CD4-positive, alpha-beta T cell (primary cell): ENCODE data around the gene DDIT4. TPM values are rescaled to one million over a fixed set of nuclear protein-coding genes. Genes with fewer than 3 reads are reported as not detected.

Source experiments
- ATAC-seq: fragments of 200-7000 bp; cut with Tn5 transposase; one replicate; pipeline ENCODE4 v1.10.0; 2022; ENCODE audit warnings: mild to moderate bottlenecking; ENCODE audit not compliant: poor library complexity
- CTCF ChIA-PET: fragments of 350-600 bp; sonication (Branson Sonifier 250); formaldehyde crosslinking; loops from one replicate; lab custom pipeline; 2021; ENCODE audit warnings: antibody characterized with exemption, inconsistent platforms; lab: Charles Lee
- POLR2A ChIA-PET: fragments of 350-600 bp; sonication (Branson Sonifier 250); formaldehyde crosslinking; loops from one replicate; lab custom pipeline; 2021; ENCODE audit warnings: antibody characterized with exemption, inconsistent platforms; lab: Charles Lee
- DNase-seq, 14 experiments: peaks; one replicate each; pipeline ENCODE4 v3.0.0-alpha.2; 2013 to 2020; ENCODE audit warnings: mixed read lengths in 2 of 14
- H3K27ac ChIP-seq, 2 donors: one replicate each; pipeline versions ENCODE4 v1.5.1 to v1.7.0; 2013; ENCODE audit warnings: low read length in 2 of 2, low read depth in 1 of 2, mild to moderate bottlenecking in 1 of 2
- H3K27me3 ChIP-seq, 2 experiments: 1 replicate in 1 of 2; 2 replicates in 1 of 2; pipeline versions ENCODE4 v1.6.1 to v1.7.0; 2013; ENCODE audit warnings: low read length in 2 of 2, control low read depth in 1 of 2, mild to moderate bottlenecking in 1 of 2, moderate library complexity in 1 of 2; ENCODE audit not compliant: insufficient read depth in 2 of 2, control insufficient read depth in 1 of 2
- H3K36me3 ChIP-seq: one replicate; pipeline ENCODE4 v1.6.1; 2013; ENCODE audit warnings: low read length, control low read depth; ENCODE audit not compliant: insufficient read depth
- H3K4me1 ChIP-seq: one replicate; pipeline ENCODE4 v1.6.1; 2013; ENCODE audit warnings: low read length, control low read depth; ENCODE audit not compliant: insufficient read depth
- H3K4me3 ChIP-seq: one replicate; pipeline ENCODE4 v1.5.1; 2013; ENCODE audit warnings: mild to moderate bottlenecking, low read length, moderate library complexity
- H3K9me3 ChIP-seq, 2 experiments: 1 replicate in 1 of 2; 2 replicates in 1 of 2; pipeline versions ENCODE4 v1.6.1 to v1.7.0; 2013; ENCODE audit warnings: low read length in 2 of 2, mild to moderate bottlenecking in 2 of 2, control low read depth in 1 of 2, moderate library complexity in 1 of 2; ENCODE audit not compliant: control insufficient read depth in 1 of 2, insufficient read depth in 1 of 2
- H3K27ac Mint-ChIP-seq: one replicate; pipeline ENCODE4 v1.8.0; 2020; ENCODE audit warnings: mixed read lengths
- H3K27me3 Mint-ChIP-seq: one replicate; pipeline ENCODE4 v1.8.0; 2021; ENCODE audit warnings: mixed read lengths
- H3K36me3 Mint-ChIP-seq: one replicate; pipeline ENCODE4 v1.8.0; 2021; ENCODE audit warnings: low read depth, mixed read lengths
- H3K4me1 Mint-ChIP-seq: one replicate; pipeline ENCODE4 v1.8.0; 2021; ENCODE audit warnings: low read depth, mixed read lengths
- H3K4me3 Mint-ChIP-seq: one replicate; pipeline ENCODE4 v1.8.0; 2020; ENCODE audit warnings: mild to moderate bottlenecking, mixed read lengths
- H3K9me3 Mint-ChIP-seq: one replicate; pipeline ENCODE4 v1.8.0; 2020; ENCODE audit warnings: mixed read lengths
- CTCF ChIP-seq: fragments of 200-600 bp; IDR thresholded peaks from one replicate; pipeline ENCODE4 v1.8.0; 2022; ENCODE audit warnings: antibody characterized with exemption, mild to moderate bottlenecking
- intact Hi-C, 2 experiments: fragments of 100-400 bp; cut with DNase I in 1 of 2; cut with micrococcal nuclease in 1 of 2; formaldehyde crosslinking; loops; one replicate each; pipeline versions ENCODE4 v1.15.1 to v1.9.0; 2023 to 2025; cut with DNase I, micrococcal nuclease
- total RNA-seq, 174 experiments: library from RNA in 2 of 174; stranded (reverse) in 2 of 174; gene quantifications; one replicate each; pipeline ENCODE4 v1.2.3 and lab custom pipeline; 2021 to 2026

DDIT4 gene
- total RNA-seq, 2 experiments from 2014 or later, result 427 to 436 TPM

GRCh38 chr10:72323108-72323749, 49.5 kb downstream of the DDIT4 start:
- Mint-ChIP-seq H3K9me3 (no peaks in the 10 kb centered on the region), H3K4me3 (no peak overlapping the region), H3K4me1 (peaks cover 80% of the 10 kb centered on the region), H3K27me3 (no peaks in the 10 kb centered on the region), H3K27ac (peak overlapping the region; percentile 91), H3K36me3 (peaks cover 5% of the 10 kb centered on the region)
- no peak for ATAC-seq
- no peaks in the 10 kb centered on the region for H3K36me3 ChIP-seq
- peaks cover 88% of the 10 kb centered on the region for H3K4me1 ChIP-seq
- H3K27me3 ChIP-seq, result no peaks in the 10 kb centered on the region
- no peak for TF ChIP-seq CTCF
- intact Hi-C loops, result no loop called here
- H3K27ac ChIP-seq, result peak overlapping the region; percentile 34 to 95
- H3K9me3 ChIP-seq, result no peaks in the 10 kb centered on the region
- POLR2A ChIA-PET, result interaction anchor here (1.1 to 8.5 kb wide), 3 partner anchors 9 to 49 kb away, joined by 3 to 93 read pairs (median 84); partner anchors contain the start of gene DDIT4
- CTCF ChIA-PET, result interaction anchor here (1.1 to 1.7 kb wide), 3 partner anchors 14 to 50 kb away, joined by 3 to 8 read pairs (median 3); partner anchors contain the start of gene DDIT4
- DNase-seq, result no peak
- no peak overlapping the region for H3K4me3 ChIP-seq

- Histone ChIP-seq H3K4me1 (peaks cover 88% of the 10 kb centered on the region), H3K27me3 (no peaks in the 10 kb centered on the region), H3K36me3 (no peaks in the 10 kb centered on the region), H3K4me3 (no peak overlapping the region), H3K9me3 (no peaks in the 10 kb centered on the region), H3K27ac (no peak overlapping the region)
- Mint-ChIP-seq H3K36me3 (peaks cover 5% of the 10 kb centered on the region), H3K9me3 (no peaks in the 10 kb centered on the region), H3K4me3 (no peak overlapping the region), H3K27ac (peak overlapping the region; percentile 91), H3K4me1 (peaks cover 80% of the 10 kb centered on the region), H3K27me3 (no peaks in the 10 kb centered on the region)
- ChIA-PET POLR2A (interaction anchor here (6.2 to 8.5 kb wide), 2 partner anchors 8 to 49 kb away, joined by 84 to 93 read pairs; partner anchors contain the start of gene DDIT4), CTCF (no interaction called here)
- DNase-seq (no peak), ATAC-seq (no peak)
- intact Hi-C loops, result no loop called here
- no peak for TF ChIP-seq CTCF
These were observed 50.1 kb downstream of the DDIT4 start for GRCh38 chr10:72323771-72324191.

Other genes with a start within 250 kb of the DDIT4 start
- gene SPOCK2, start 185.4 kb upstream of the DDIT4 start, total RNA-seq, result 100 to 1,000 TPM; 976 to 998 TPM
- 10 to 100 TPM; 61.9 to 64.3 TPM for gene ANAPC16, start 57.9 kb upstream of the DDIT4 start, total RNA-seq
- 10 to 100 TPM; 16.5 to 19.0 TPM for gene ASCC1, start 57.6 kb upstream of the DDIT4 start, total RNA-seq
- gene DNAJB12, start 81.0 kb downstream of the DDIT4 start, total RNA-seq, result 10 to 100 TPM; 25.2 to 27.0 TPM